Left lung (tissue), 10 donors: ENCODE results near the gene USP12. TPM values are rescaled to one million over a fixed set of nuclear protein-coding genes. Genes with fewer than 3 reads are reported as not detected.
A peak's percentile ranks its signal among the peaks of the same experiment; 100 is the strongest.

Experiments
- ATAC-seq: fragments of 200-7000 bp; cut with Tn5 transposase; one replicate; pipeline ENCODE4 v1.9.1; 2020; ENCODE audit warnings: moderate library complexity
- DNase-seq, 4 donors: peaks; one replicate each; pipeline ENCODE4 v3.0.0-alpha.2; 2013 to 2020
- H3K27ac ChIP-seq, 2 donors: fragments of 200-600 bp; sonication (generic) in 1 of 2; one replicate each; pipeline versions ENCODE4 v1.5.0 to v1.8.0; 2020 to 2021
- H3K27me3 ChIP-seq, 2 donors: fragments of 200-600 bp; sonication (generic) in 1 of 2; one replicate each; pipeline versions ENCODE4 v1.5.0 to v1.8.0; 2020 to 2021
- H3K36me3 ChIP-seq, 2 donors: fragments of 200-600 bp; sonication (generic) in 1 of 2; one replicate each; pipeline versions ENCODE4 v1.5.0 to v1.8.0; 2020 to 2021
- H3K4me1 ChIP-seq, 2 donors: fragments of 200-600 bp; one replicate each; pipeline ENCODE4 v1.8.0; 2021
- H3K4me3 ChIP-seq, 2 donors: fragments of 200-600 bp; sonication (generic) in 1 of 2; one replicate each; pipeline versions ENCODE4 v1.5.0 to v1.8.0; 2020 to 2021; ENCODE audit warnings: mild to moderate bottlenecking in 1 of 2
- H3K9me3 ChIP-seq, 2 donors: fragments of 200-600 bp; sonication (generic) in 1 of 2; one replicate each; pipeline versions ENCODE4 v1.5.0 to v1.8.0; 2020 to 2021
- intact Hi-C, 2 donors: fragments of 100-400 bp; cut with DNase I; formaldehyde crosslinking; loops; one replicate each; pipeline versions ENCODE4 v1.11.2 to v1.14.2; 2022
- polyA plus RNA-seq, 6 donors: library from polyadenylated mRNA; unstranded; fragments of 120-200 nt; gene quantifications; one replicate each; pipeline ENCODE4 v1.2.1, GENCODE V29; 2013; ENCODE audit not compliant: insufficient read length in 6 of 6
- total RNA-seq, 2 donors: library from RNA; stranded (reverse); fragmentation: NEBNext Ultra II Directional; extraction: Animal tissue kit (Norgen Biotek cat#: 25700); gene quantifications; one replicate each; pipeline ENCODE4 v1.2.1, GENCODE V29; 2021
- TF ChIP-seq, protein P1 (sequence below), 2 donors: fragments of 200-600 bp; sonication (generic) in 1 of 2; IDR thresholded peaks; one replicate each; pipeline versions ENCODE4 v1.5.0 to v1.8.0; 2021; ENCODE audit warnings: antibody characterized with exemption in 2 of 2
- donor health status: DM: no; HTN: yes; CAD: no.
- donor health status: DM: no; HTN: no; CAD: no.

USP12 gene
- total and polyA plus RNA-seq, 8 donors, result 22.8 to 44.4 (median 38.8) TPM

DNA sequence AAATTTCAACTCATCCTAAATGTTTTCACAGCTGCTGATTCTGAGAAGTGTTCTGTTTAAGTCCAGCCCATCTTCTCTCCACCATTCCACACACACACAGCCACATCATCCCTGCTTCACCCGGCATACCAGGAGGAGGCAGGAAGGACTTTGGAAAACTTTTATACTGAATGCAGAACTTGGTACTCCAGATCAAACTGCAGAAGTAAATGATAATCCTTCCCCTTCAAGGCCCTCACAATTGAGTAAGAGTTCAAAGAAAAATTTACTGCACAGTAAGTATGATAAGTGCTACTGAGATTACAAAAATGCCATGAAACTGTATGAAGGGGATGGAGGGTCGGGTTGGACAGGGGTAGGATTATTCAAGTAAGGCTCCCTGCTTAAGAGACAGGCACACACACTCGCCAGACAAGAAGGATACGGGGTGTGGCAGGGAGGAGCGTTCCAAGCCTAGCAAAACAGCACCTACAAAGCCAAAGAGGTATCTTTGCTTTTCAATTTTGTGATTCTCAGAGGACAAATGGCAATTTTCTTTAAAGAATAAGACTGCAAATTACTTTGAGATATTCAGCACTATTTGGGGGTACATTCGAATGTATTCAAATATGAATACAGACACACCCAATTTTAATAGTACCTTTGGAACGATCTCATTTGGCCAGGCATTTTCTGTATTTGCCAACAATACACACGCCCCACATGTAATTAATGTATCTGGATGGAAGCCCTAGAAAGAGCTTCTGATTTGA is 2.5 kb downstream of the USP12 start:
- Histone ChIP-seq H3K36me3 (no peaks in the 10 kb centered on the region), H3K4me1 (peaks cover 16 to 71% of the 10 kb centered on the region in 2 donors), H3K4me3 (no peak overlapping the region), H3K9me3 (no peaks in the 10 kb centered on the region), H3K27ac (peak overlapping the region in 1 of 2 donors; percentile 93), H3K27me3 (no peaks in the 10 kb centered on the region)
- DNase-seq, result no peak
- intact Hi-C loops, result no loop called here
- ATAC-seq, result no peak
- TF ChIP-seq, protein P1, sequence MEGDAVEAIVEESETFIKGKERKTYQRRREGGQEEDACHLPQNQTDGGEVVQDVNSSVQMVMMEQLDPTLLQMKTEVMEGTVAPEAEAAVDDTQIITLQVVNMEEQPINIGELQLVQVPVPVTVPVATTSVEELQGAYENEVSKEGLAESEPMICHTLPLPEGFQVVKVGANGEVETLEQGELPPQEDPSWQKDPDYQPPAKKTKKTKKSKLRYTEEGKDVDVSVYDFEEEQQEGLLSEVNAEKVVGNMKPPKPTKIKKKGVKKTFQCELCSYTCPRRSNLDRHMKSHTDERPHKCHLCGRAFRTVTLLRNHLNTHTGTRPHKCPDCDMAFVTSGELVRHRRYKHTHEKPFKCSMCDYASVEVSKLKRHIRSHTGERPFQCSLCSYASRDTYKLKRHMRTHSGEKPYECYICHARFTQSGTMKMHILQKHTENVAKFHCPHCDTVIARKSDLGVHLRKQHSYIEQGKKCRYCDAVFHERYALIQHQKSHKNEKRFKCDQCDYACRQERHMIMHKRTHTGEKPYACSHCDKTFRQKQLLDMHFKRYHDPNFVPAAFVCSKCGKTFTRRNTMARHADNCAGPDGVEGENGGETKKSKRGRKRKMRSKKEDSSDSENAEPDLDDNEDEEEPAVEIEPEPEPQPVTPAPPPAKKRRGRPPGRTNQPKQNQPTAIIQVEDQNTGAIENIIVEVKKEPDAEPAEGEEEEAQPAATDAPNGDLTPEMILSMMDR (IDR thresholded peaks at IDR 0.05), result no peak

DNA sequence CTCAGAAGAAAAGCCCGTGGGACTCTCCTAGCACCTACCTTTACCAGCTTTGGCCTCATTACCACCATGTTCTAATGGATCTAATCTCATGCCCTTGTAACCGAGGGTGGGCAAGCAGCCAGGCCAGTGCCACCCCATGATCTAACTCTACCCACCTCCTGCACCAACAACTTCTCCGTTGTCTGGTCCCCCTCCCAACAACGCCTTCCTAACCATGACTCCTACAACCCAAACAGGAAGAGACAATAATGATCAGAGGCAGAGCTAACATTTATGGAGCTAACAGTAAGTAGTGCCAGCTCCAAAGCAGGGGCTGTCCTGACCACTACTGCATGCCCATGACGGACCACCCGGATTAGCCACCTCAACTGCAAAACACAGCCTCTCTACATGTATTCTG is 3.5 kb downstream of the USP12 start:
- intact Hi-C loops, result no loop called here
- H3K4me1 ChIP-seq, result peaks cover 16 to 71% of the 10 kb centered on the region in 2 donors
- H3K27me3 ChIP-seq, result no peaks in the 10 kb centered on the region
- ATAC-seq (no peak), DNase-seq (no peak)
- H3K27ac ChIP-seq, result peak overlapping the region; percentile 33 to 93
- TF ChIP-seq, protein P1 (IDR thresholded peaks at IDR 0.05), result no peak
- H3K36me3 ChIP-seq, result no peaks in the 10 kb centered on the region
- H3K9me3 ChIP-seq, result no peaks in the 10 kb centered on the region
- no peak overlapping the region for H3K4me3 ChIP-seq

DNA sequence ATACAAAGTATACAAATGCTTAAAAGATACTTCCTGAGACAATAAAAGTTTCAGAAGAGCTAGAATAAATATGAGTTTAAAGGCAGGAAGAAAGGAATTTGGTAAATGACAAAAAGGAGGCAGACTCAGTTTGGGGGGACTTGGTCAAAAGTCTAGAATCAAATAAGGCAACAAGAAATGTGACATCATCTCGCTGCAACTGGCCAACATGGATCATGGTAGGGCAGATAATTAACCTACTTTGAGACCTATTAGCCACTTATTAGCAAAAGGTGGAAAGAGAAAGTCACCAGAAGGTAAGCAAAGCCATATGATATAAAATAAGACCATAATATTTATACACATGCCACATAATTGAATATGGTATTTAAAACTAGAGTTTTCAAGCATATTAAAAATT is 5.3 kb downstream of the USP12 start:
- TF ChIP-seq, protein P1 (IDR thresholded peaks at IDR 0.05), result no peak
- intact Hi-C loops, result no loop called here
- no peak for DNase-seq
- peak overlapping the region in 1 of 2 donors; percentile 25 for H3K27ac ChIP-seq
- no peaks in the 10 kb centered on the region for H3K36me3 ChIP-seq
- H3K4me1 ChIP-seq, result peaks cover 10 to 65% of the 10 kb centered on the region in 2 donors
- H3K4me3 ChIP-seq, result no peak overlapping the region
- no peaks in the 10 kb centered on the region for H3K27me3 ChIP-seq
- no peak for ATAC-seq
- no peaks in the 10 kb centered on the region for H3K9me3 ChIP-seq

DNA sequence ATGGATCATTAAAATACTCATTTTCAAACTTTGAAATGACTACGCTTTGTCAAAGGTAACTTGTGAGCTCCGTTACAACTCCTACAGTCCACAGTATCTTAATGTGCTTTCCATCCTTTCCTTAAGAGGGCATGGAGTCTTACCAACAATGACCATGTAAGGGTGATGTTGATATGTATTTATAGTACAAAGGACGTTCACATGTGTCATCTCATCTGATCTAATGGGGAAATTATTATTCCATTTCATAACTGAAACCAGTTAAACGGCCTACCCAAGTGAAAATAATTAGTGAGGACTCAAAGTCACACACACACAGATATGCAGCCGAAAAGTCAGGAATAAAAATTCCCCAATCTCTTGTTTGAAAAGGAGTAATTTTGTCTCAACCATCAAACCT is 9.6 kb downstream of the USP12 start:
- TF ChIP-seq, protein P1 (IDR thresholded peaks at IDR 0.05), result no peak
- ATAC-seq (no peak), DNase-seq (no peak)
- Histone ChIP-seq H3K9me3 (no peaks in the 10 kb centered on the region), H3K27ac (no peak overlapping the region), H3K4me3 (no peak overlapping the region), H3K4me1 (peaks cover 0 to 43% of the 10 kb centered on the region in 2 donors), H3K27me3 (no peaks in the 10 kb centered on the region), H3K36me3 (no peaks in the 10 kb centered on the region)
- intact Hi-C loops, result no loop called here

DNA sequence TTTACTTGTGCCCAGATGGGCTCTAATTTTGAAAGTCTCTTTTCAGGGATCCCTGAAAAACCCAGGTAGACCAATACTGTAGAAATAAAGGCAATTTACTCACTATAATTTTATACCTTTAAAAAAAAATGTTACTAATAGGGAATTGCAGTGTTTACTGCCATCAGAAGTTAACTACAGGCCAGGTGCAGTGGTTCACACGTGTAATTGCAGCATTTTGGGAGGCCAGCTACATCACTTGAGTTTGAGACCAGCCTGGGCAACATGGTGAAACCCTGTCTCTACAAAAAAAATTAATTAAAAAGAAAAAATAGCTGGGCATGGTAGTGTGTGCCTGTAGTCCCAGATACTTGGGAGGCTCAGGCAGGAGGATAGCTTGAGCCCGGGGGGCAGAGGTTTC is 10.2 kb downstream of the USP12 start:
- intact Hi-C loops, result no loop called here
- ATAC-seq, result no peak
- TF ChIP-seq, protein P1 (IDR thresholded peaks at IDR 0.05), result no peak

More for the DNA sequence above, 10.2 kb downstream of the USP12 start:
- DNase-seq, result no peak
- Histone ChIP-seq H3K36me3 (no peaks in the 10 kb centered on the region), H3K27me3 (no peaks in the 10 kb centered on the region), H3K9me3 (no peaks in the 10 kb centered on the region), H3K4me1 (peaks cover 0 to 37% of the 10 kb centered on the region in 2 donors), H3K27ac (no peak overlapping the region), H3K4me3 (no peak overlapping the region)
